ENCODE results near the gene FAIM2.

- TF ChIP-seq CTCF (IDR thresholded peaks at IDR 0.05) (no peak), POLR2A (IDR thresholded peaks at IDR 0.05) (no peak), POLR2AphosphoS5 (IDR thresholded peaks at IDR 0.05) (no peak), EP300 (IDR thresholded peaks at IDR 0.05) (no peak)
These were observed 22.8 kb downstream of the FAIM2 start for GRCh38 chr12:49880756-49881414.
